GM12878 (cell line): ENCODE measurements around the gene MYO10.

Experiments
- BCL11A ChIP-seq: IDR thresholded peaks from 2 replicates; pipeline ENCODE4 v1.6.1; 2011; ENCODE audit warnings: low read depth, low read length
- CHD2 ChIP-seq: IDR thresholded peaks from 2 replicates; pipeline ENCODE4 v1.6.1; 2011; ENCODE audit warnings: low read depth, low read length, improper control_type of control experiment, borderline replicate concordance
- CTCF ChIP-seq, 3 experiments: IDR thresholded peaks in 2 of 3; conservative IDR thresholded peaks in 1 of 3; 2 replicates each; pipeline ENCODE4 v1.5.1; 2011; ENCODE audit warnings: low read depth in 3 of 3, low read length in 3 of 3, mild to moderate bottlenecking in 3 of 3, control low read depth in 2 of 3, moderate library complexity in 2 of 3, inconsistent platforms in 1 of 3, mixed read lengths in 1 of 3; ENCODE audit not compliant: control insufficient read depth in 2 of 3, insufficient read depth in 1 of 3; ENCODE audit errors: extremely low read depth in 1 of 3
- EP300 ChIP-seq, 2 experiments: fragments of 150-350 bp in 1 of 2; IDR thresholded peaks; 2 replicates each; pipeline ENCODE4 v1.6.1; 2011 to 2012; ENCODE audit warnings: low read depth in 2 of 2, low read length in 2 of 2, borderline replicate concordance in 1 of 2, improper control_type of control experiment in 1 of 2, inconsistent platforms in 1 of 2; ENCODE audit not compliant: control insufficient read depth in 1 of 2
- MLLT1 ChIP-seq: fragments of 450-650 bp; IDR thresholded peaks from 2 replicates; pipeline ENCODE4 v1.6.1; 2016; ENCODE audit warnings: mild to moderate bottlenecking
- POLR2A ChIP-seq: IDR thresholded peaks from 2 replicates; pipeline ENCODE4 v1.6.1; 2011; ENCODE audit warnings: low read depth, mild to moderate bottlenecking, low read length

GRCh38 chr5:16735101-16736060 is 200.7 kb downstream of the MYO10 start:
- no peak for TF ChIP-seq POLR2A
- no peak for TF ChIP-seq CTCF (IDR thresholded peaks at IDR 0.05 in 2 of 3, conservative IDR thresholded peaks at IDR 0.05 in 1 of 3; ENCODE audit: control insufficient read depth in 2 of 3, extremely low read depth in 1 of 3, insufficient read depth in 1 of 3, low read depth in 3 of 3, low read length in 3 of 3)
- TF ChIP-seq EP300 (IDR thresholded peaks at IDR 0.05; ENCODE audit: borderline replicate concordance in 1 of 2, control insufficient read depth in 1 of 2, low read depth in 2 of 2, low read length in 2 of 2) = no peak
- TF ChIP-seq MLLT1 = no peak
- TF ChIP-seq BCL11A = no peak
- no peak for TF ChIP-seq CHD2
